ENCODE data around the gene TBCEL. TPM values are rescaled to one million over a fixed set of nuclear protein-coding genes. Genes with fewer than 3 reads are reported as not detected.

The TBCEL gene
- total RNA-seq, 1 experiment from 2014 or later = 23.2 TPM

DNA sequence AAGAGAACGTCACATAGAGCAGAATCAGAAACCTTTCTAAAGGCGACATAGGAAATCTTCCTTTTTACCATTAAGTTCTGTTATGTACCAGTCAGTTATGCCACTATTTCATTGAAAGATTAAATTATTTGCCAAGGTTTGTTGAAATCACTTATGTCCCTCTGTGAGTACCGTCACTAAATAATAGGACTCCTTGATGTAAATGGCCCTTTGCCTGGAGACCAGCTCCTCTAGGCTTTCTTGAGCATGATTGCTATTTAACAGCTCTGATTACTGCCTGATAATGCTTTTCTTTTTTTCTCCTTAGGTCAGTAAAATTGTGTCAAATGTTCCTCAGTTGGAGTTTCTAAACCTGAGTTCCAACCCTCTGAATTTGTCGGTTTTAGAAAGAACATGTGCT is 29.3 kb downstream of the TBCEL start:
- no peaks in the 10 kb centered on the region for H3K4me1 ChIP-seq (ENCODE audit: control insufficient read depth, insufficient read depth, low read length)
- ATAC-seq = no peak
- H3K9me3 ChIP-seq (ENCODE audit: control insufficient read depth, insufficient read depth, low read depth, low read length) = no peaks in the 10 kb centered on the region
- no peak for DNase-seq (ENCODE audit: low read depth, low spot score)
- ChIA-PET CTCF (no interaction called here), POLR2A (no interaction called here)
- TF ChIP-seq TCF7L2 (IDR thresholded peaks at IDR 0.05; ENCODE audit: low read depth, low read length) (no peak), SIN3A (IDR thresholded peaks at IDR 0.05; ENCODE audit: borderline replicate concordance, insufficient read depth, low read depth, low read length) (no peak), POLR2AphosphoS5 (IDR thresholded peaks at IDR 0.05; ENCODE audit: low read depth, low read length) (no peak)
- TF ChIP-seq, protein P1, sequence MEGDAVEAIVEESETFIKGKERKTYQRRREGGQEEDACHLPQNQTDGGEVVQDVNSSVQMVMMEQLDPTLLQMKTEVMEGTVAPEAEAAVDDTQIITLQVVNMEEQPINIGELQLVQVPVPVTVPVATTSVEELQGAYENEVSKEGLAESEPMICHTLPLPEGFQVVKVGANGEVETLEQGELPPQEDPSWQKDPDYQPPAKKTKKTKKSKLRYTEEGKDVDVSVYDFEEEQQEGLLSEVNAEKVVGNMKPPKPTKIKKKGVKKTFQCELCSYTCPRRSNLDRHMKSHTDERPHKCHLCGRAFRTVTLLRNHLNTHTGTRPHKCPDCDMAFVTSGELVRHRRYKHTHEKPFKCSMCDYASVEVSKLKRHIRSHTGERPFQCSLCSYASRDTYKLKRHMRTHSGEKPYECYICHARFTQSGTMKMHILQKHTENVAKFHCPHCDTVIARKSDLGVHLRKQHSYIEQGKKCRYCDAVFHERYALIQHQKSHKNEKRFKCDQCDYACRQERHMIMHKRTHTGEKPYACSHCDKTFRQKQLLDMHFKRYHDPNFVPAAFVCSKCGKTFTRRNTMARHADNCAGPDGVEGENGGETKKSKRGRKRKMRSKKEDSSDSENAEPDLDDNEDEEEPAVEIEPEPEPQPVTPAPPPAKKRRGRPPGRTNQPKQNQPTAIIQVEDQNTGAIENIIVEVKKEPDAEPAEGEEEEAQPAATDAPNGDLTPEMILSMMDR (IDR thresholded peaks at IDR 0.05) = no peak
- TF ChIP-seq, protein P2, sequence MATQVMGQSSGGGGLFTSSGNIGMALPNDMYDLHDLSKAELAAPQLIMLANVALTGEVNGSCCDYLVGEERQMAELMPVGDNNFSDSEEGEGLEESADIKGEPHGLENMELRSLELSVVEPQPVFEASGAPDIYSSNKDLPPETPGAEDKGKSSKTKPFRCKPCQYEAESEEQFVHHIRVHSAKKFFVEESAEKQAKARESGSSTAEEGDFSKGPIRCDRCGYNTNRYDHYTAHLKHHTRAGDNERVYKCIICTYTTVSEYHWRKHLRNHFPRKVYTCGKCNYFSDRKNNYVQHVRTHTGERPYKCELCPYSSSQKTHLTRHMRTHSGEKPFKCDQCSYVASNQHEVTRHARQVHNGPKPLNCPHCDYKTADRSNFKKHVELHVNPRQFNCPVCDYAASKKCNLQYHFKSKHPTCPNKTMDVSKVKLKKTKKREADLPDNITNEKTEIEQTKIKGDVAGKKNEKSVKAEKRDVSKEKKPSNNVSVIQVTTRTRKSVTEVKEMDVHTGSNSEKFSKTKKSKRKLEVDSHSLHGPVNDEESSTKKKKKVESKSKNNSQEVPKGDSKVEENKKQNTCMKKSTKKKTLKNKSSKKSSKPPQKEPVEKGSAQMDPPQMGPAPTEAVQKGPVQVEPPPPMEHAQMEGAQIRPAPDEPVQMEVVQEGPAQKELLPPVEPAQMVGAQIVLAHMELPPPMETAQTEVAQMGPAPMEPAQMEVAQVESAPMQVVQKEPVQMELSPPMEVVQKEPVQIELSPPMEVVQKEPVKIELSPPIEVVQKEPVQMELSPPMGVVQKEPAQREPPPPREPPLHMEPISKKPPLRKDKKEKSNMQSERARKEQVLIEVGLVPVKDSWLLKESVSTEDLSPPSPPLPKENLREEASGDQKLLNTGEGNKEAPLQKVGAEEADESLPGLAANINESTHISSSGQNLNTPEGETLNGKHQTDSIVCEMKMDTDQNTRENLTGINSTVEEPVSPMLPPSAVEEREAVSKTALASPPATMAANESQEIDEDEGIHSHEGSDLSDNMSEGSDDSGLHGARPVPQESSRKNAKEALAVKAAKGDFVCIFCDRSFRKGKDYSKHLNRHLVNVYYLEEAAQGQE (IDR thresholded peaks at IDR 0.05; ENCODE audit: insufficient read depth in 1 of 2, low read depth in 2 of 2, low read length in 1 of 2) = no peak
- no peak overlapping the region for H3K4me3 ChIP-seq (ENCODE audit: low read depth in 2 of 2, low read length in 2 of 2)
- H3K27ac ChIP-seq (ENCODE audit: low read length) = no peak overlapping the region
- H3K27me3 ChIP-seq (ENCODE audit: control insufficient read depth, insufficient read depth, low read length) = no peaks in the 10 kb centered on the region
- in situ Hi-C loops (cut with HindIII; ENCODE audit: low pct_unique_long_range_greater_than_20kb, low sequenced_read_pairs) = no loop called here
- intact Hi-C loops (cut with micrococcal nuclease; ENCODE audit: unreplicated experiment) = no loop called here
- no TSS peak for BruUV-seq (replicated peaks)
- H3K36me3 ChIP-seq (ENCODE audit: control insufficient read depth, insufficient read depth, low read length) = peaks cover 15% of the 10 kb centered on the region

DNA sequence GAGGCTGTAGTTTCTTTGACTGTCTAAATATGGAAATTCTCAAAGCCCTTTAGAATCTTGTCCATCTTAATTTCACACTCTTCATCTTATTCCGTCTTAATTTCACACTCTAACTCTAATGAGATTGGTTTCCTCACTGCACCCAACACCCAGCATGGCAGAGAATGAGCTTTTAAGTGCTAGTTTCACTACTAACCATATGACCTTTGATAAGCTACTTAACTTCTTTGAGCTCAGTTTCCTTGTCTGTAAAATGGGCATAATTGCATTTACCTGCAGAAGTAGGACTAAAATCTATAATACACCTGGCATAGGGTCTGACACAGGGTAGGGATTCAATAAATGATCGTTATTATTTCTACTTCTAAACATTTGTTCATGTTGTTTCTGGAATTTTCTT is 30.4 kb downstream of the TBCEL start:
- Histone ChIP-seq H3K36me3 (ENCODE audit: control insufficient read depth, insufficient read depth, low read length) (peaks cover 15% of the 10 kb centered on the region), H3K4me1 (ENCODE audit: control insufficient read depth, insufficient read depth, low read length) (no peaks in the 10 kb centered on the region), H3K27me3 (ENCODE audit: control insufficient read depth, insufficient read depth, low read length) (no peaks in the 10 kb centered on the region), H3K4me3 (ENCODE audit: low read depth in 2 of 2, low read length in 2 of 2) (no peak overlapping the region), H3K9me3 (ENCODE audit: control insufficient read depth, insufficient read depth, low read depth, low read length) (no peaks in the 10 kb centered on the region), H3K27ac (ENCODE audit: low read length) (no peak overlapping the region)
- BruUV-seq (replicated peaks) = no TSS peak
- intact Hi-C loops (cut with micrococcal nuclease; ENCODE audit: unreplicated experiment) (no loop called here), in situ Hi-C loops (cut with HindIII; ENCODE audit: low pct_unique_long_range_greater_than_20kb, low sequenced_read_pairs) (no loop called here)
- POLR2A ChIA-PET = no interaction called here
- ATAC-seq (no peak), DNase-seq (ENCODE audit: low read depth, low spot score) (no peak)
- CTCF ChIA-PET = no interaction called here
- TF ChIP-seq TCF7L2 (IDR thresholded peaks at IDR 0.05; ENCODE audit: low read depth, low read length) (no peak), POLR2AphosphoS5 (IDR thresholded peaks at IDR 0.05; ENCODE audit: low read depth, low read length) (no peak), SIN3A (IDR thresholded peaks at IDR 0.05; ENCODE audit: borderline replicate concordance, insufficient read depth, low read depth, low read length) (no peak)
- TF ChIP-seq, protein P2 (IDR thresholded peaks at IDR 0.05; ENCODE audit: insufficient read depth in 1 of 2, low read depth in 2 of 2, low read length in 1 of 2) = no peak
- TF ChIP-seq, protein P1 (IDR thresholded peaks at IDR 0.05) = no peak

Data from Panc1 (cell line).